Activated T-cell treated with anti-CD3 and anti-CD28 coated beads for 24 hours (primary cell): Measurements from ENCODE around the gene SNX21.
A peak's percentile ranks its signal among the peaks of the same experiment; 100 is the strongest.

Experiments
- DNase-seq: peaks from one replicate; pipeline ENCODE4 v3.0.0-alpha.2; 2020; ENCODE audit warnings: low read depth

The SNX21 gene

GRCh38 chr20:45880988-45881788, 47.6 kb downstream of the SNX21 start, which contains the start of gene ZSWIM1:
Gene ZSWIM1, plus strand, starts transcription at chr20:45881227. Its CDS starts 1,366 bp downstream, at chr20:45882593.
- peak; percentile 98 for DNase-seq

- DNase-seq: no peak
Measured at GRCh38 chr20:45882469-45883099, 49.0 kb downstream of the SNX21 start.

- DNase-seq: no peak
Measured at GRCh38 chr20:45883100-45883469, 49.5 kb downstream of the SNX21 start.

GRCh38 chr20:45886590-45887345, 53.2 kb downstream of the SNX21 start:
- no peak for DNase-seq

GRCh38 chr20:45887346-45887715, 53.7 kb downstream of the SNX21 start, which contains the start of gene SPATA25:
Gene SPATA25, minus strand, starts transcription at chr20:45887622. Its CDS starts 32 bp downstream, at chr20:45887590.
- no peak for DNase-seq

GRCh38 chr20:45888681-45889080, 55.1 kb downstream of the SNX21 start:
- DNase-seq: no peak

GRCh38 chr20:45890077-45890984, 56.7 kb downstream of the SNX21 start:
- DNase-seq: peak; percentile 20

- DNase-seq: peak; percentile 82
Measured at GRCh38 chr20:45890985-45891983, 57.7 kb downstream of the SNX21 start, which contains the start of the genes CTSA and NEURL2. Gene CTSA, plus strand, starts transcription at chr20:45891335. Its CDS starts 234 bp downstream, at chr20:45891569. Gene NEURL2, minus strand, starts transcription at chr20:45891208. Its CDS starts 217 bp downstream, at chr20:45890991.

- no peak for DNase-seq
Measured at GRCh38 chr20:45892049-45892825, 58.6 kb downstream of the SNX21 start.
